Liver (tissue), 3 donors: Measurements from ENCODE around the gene DNAJC5.

ENCODE experiments used
- TAF1 ChIP-seq: conservative IDR thresholded peaks from 2 replicates; pipeline ENCODE4 v1.6.1; 2016; ENCODE audit warnings: antibody characterized with exemption, mild to moderate bottlenecking
- TF ChIP-seq, protein P1 (sequence below): IDR thresholded peaks from 2 replicates; pipeline ENCODE4 v1.6.1; 2016; ENCODE audit warnings: antibody characterized with exemption
- TF ChIP-seq, protein P2 (sequence below): fragments of 150-350 bp; IDR thresholded peaks from 2 replicates; pipeline ENCODE4 v1.5.1; 2017; ENCODE audit warnings: improper control_type of control experiment, low read depth, low read length; ENCODE audit not compliant: missing input control
- TF ChIP-seq, protein P3 (sequence below): IDR thresholded peaks from 2 replicates; pipeline ENCODE4 v1.6.1; 2016; ENCODE audit warnings: antibody characterized with exemption, mild to moderate bottlenecking
- donor health status: healthy.
- donor health status: healthy.

DNA sequence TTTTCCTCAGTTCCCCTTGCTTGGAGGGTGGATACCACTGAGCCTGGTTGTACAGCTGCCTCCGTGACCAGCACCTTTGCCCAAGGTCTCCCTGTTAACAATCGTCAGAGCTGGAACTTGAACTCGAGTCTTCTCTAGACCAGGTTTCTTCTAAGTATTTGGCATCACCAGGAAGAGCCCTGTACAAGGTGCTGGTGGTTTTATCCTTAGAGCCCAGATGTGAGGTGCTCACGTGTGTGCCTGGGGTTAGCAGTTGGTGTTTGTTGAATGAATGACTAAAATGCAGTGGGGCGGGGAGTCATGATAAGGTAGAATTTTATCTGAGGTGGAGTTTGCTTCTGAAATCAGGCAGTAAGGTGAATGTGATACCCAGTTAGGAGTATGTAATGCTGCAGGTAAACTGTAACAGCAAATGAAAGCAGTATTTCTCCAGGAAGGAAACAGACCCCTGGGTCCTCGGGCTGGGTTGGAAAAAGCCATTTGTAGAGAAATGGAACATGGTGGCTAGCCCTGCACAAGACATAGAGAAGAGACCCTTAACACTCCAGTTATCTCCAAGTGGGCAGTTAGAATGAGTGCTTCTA lies 3.1 kb downstream of the DNAJC5 start:
- TF ChIP-seq, protein P1, sequence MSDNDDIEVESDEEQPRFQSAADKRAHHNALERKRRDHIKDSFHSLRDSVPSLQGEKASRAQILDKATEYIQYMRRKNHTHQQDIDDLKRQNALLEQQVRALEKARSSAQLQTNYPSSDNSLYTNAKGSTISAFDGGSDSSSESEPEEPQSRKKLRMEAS, result no peak
- TF ChIP-seq, protein P2, sequence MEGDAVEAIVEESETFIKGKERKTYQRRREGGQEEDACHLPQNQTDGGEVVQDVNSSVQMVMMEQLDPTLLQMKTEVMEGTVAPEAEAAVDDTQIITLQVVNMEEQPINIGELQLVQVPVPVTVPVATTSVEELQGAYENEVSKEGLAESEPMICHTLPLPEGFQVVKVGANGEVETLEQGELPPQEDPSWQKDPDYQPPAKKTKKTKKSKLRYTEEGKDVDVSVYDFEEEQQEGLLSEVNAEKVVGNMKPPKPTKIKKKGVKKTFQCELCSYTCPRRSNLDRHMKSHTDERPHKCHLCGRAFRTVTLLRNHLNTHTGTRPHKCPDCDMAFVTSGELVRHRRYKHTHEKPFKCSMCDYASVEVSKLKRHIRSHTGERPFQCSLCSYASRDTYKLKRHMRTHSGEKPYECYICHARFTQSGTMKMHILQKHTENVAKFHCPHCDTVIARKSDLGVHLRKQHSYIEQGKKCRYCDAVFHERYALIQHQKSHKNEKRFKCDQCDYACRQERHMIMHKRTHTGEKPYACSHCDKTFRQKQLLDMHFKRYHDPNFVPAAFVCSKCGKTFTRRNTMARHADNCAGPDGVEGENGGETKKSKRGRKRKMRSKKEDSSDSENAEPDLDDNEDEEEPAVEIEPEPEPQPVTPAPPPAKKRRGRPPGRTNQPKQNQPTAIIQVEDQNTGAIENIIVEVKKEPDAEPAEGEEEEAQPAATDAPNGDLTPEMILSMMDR, result no peak
- TF ChIP-seq, protein P3, sequence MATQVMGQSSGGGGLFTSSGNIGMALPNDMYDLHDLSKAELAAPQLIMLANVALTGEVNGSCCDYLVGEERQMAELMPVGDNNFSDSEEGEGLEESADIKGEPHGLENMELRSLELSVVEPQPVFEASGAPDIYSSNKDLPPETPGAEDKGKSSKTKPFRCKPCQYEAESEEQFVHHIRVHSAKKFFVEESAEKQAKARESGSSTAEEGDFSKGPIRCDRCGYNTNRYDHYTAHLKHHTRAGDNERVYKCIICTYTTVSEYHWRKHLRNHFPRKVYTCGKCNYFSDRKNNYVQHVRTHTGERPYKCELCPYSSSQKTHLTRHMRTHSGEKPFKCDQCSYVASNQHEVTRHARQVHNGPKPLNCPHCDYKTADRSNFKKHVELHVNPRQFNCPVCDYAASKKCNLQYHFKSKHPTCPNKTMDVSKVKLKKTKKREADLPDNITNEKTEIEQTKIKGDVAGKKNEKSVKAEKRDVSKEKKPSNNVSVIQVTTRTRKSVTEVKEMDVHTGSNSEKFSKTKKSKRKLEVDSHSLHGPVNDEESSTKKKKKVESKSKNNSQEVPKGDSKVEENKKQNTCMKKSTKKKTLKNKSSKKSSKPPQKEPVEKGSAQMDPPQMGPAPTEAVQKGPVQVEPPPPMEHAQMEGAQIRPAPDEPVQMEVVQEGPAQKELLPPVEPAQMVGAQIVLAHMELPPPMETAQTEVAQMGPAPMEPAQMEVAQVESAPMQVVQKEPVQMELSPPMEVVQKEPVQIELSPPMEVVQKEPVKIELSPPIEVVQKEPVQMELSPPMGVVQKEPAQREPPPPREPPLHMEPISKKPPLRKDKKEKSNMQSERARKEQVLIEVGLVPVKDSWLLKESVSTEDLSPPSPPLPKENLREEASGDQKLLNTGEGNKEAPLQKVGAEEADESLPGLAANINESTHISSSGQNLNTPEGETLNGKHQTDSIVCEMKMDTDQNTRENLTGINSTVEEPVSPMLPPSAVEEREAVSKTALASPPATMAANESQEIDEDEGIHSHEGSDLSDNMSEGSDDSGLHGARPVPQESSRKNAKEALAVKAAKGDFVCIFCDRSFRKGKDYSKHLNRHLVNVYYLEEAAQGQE, result no peak
- TF ChIP-seq TAF1, result no peak
